RWPE1 (cell line): ENCODE results near the gene PDE4D.

ENCODE experiments used
- CTCF ChIA-PET: fragments of 350-600 bp; sonication (Branson Sonifier 250); formaldehyde crosslinking; extraction: SDS; loops from one replicate; lab custom pipeline; 2021; lab: Yijun Ruan, JAX
- POLR2A ChIA-PET: fragments of 400-600 bp; formaldehyde crosslinking; extraction: SDS; loops from one replicate; lab custom pipeline; 2020; ENCODE audit warnings: antibody characterized with exemption; ENCODE audit not compliant: low non-redundant PET; lab: Yijun Ruan, JAX
- DNase-seq: peaks from one replicate; pipeline ENCODE4 v3.0.0; 2012; ENCODE audit warnings: low spot score
- H3K27ac ChIP-seq: fragments of 450-650 bp; 2 replicates; pipeline ENCODE4 v1.5.1; 2017
- CTCF ChIP-seq: fragments of 450-650 bp; conservative IDR thresholded peaks from 2 replicates; pipeline ENCODE4 v1.5.1; 2017; ENCODE audit warnings: low read depth, mild to moderate bottlenecking

Gene PDE4D

GRCh38 chr5:59245198-59245597 is 648.3 kb downstream of the PDE4D start:
- ChIA-PET CTCF (interaction anchor here (0.6 to 0.8 kb wide), 2 partner anchors 963 to 1075 kb away, joined by 3 to 4 read pairs; no protein-coding TSS in a partner anchor), POLR2A (no interaction called here)
- DNase-seq, result no peak
- no peak for TF ChIP-seq CTCF
- H3K27ac ChIP-seq, result no peak overlapping the region

- DNase-seq, result no peak
- no peak overlapping the region for H3K27ac ChIP-seq
- CTCF ChIA-PET, result interaction anchor here (1.0 to 1.2 kb wide), 2 partner anchors 107 to 127 kb away, joined by 3 read pairs; no protein-coding TSS in a partner anchor
- no peak for TF ChIP-seq CTCF
- POLR2A ChIA-PET, result no interaction called here
Measured at GRCh38 chr5:59241552-59241951, 652.0 kb downstream of the PDE4D start.

- TF ChIP-seq CTCF, result no peak
- CTCF ChIA-PET, result interaction anchor here (1.0 kb wide), 1 partner anchor 127 kb away, joined by 3 read pairs; no protein-coding TSS in a partner anchor
- no peak for DNase-seq
- POLR2A ChIA-PET, result no interaction called here
- no peak overlapping the region for H3K27ac ChIP-seq
Measured at GRCh38 chr5:59241119-59241518, 652.4 kb downstream of the PDE4D start.

GRCh38 chr5:59238126-59238902 is 655.2 kb downstream of the PDE4D start:
- H3K27ac ChIP-seq, result no peak overlapping the region
- ChIA-PET CTCF (no interaction called here), POLR2A (no interaction called here)
- TF ChIP-seq CTCF, result no peak
- DNase-seq, result no peak

- no peak overlapping the region for H3K27ac ChIP-seq
- DNase-seq, result no peak
- no peak for TF ChIP-seq CTCF
- ChIA-PET CTCF (interaction anchor here (0.7 to 1.0 kb wide), 2 partner anchors 28 to 60 kb away, joined by 3 to 5 read pairs; no protein-coding TSS in a partner anchor), POLR2A (no interaction called here)
Measured at GRCh38 chr5:59236986-59237385, 656.5 kb downstream of the PDE4D start.

GRCh38 chr5:59236448-59236847 is 657.1 kb downstream of the PDE4D start:
- ChIA-PET POLR2A (no interaction called here), CTCF (interaction anchor here (0.6 to 1.0 kb wide), 3 partner anchors 28 to 112 kb away, joined by 3 to 5 read pairs (median 3); no protein-coding TSS in a partner anchor)
- TF ChIP-seq CTCF, result no peak
- no peak overlapping the region for H3K27ac ChIP-seq
- no peak for DNase-seq
